Measurements from ENCODE around the gene CHST15. TPM values are rescaled to one million over a fixed set of nuclear protein-coding genes. Genes with fewer than 3 reads are reported as not detected.

The CHST15 gene
- total RNA-seq, 2 experiments from 2014 or later, result 14.7 to 26.4 TPM

- Histone ChIP-seq H3K9me3 (ENCODE audit: low read length) (no peaks in the 10 kb centered on the region), H3K4me2 (ENCODE audit: low read length) (no peak overlapping the region), H3K9me2 (ENCODE audit: insufficient read depth, low read length) (no peaks in the 10 kb centered on the region), H3K36me3 (ENCODE audit: insufficient read depth, low read length) (no peaks in the 10 kb centered on the region; the same call in 1 of the 2 replicates), H3K27ac (ENCODE audit: low read depth, low read length, poor library complexity, severe bottlenecking) (no peak overlapping the region), H2AFZ (ENCODE audit: low read length) (no peak overlapping the region), H3K4me1 (ENCODE audit: insufficient read depth, low read length, poor library complexity, severe bottlenecking) (peaks cover 27% of the 10 kb centered on the region), H3K79me2 (ENCODE audit: insufficient read depth, low read depth, low read length) (no peaks in the 10 kb centered on the region), H4K20me1 (ENCODE audit: insufficient read depth, low read length) (no peaks in the 10 kb centered on the region), H3K4me3 (ENCODE audit: low read depth, low read length, poor library complexity, severe bottlenecking) (no peak overlapping the region)
- BruUV-seq (replicated peaks), result no TSS peak
- ChIA-PET CTCF (ENCODE audit: unreplicated experiment) (no interaction called here), POLR2A (no interaction called here)
- no peak for DNase-seq (ENCODE audit: low spot score)
- intact Hi-C loops (cut with micrococcal nuclease; ENCODE audit: unreplicated experiment), result no loop called here
- TF ChIP-seq EZH2phosphoT487 (IDR thresholded peaks at IDR 0.05; ENCODE audit: borderline replicate concordance, low read depth, low read length) (no peak), CTCF (conservative IDR thresholded peaks at IDR 0.05; ENCODE audit: low read length) (no peak)
These were observed 36.1 kb upstream of the CHST15 start for GRCh38 chr10:124129471-124129870.

GRCh38 chr10:124128811-124129145, 35.4 kb upstream of the CHST15 start:
- Histone ChIP-seq H4K20me1 (ENCODE audit: insufficient read depth, low read length) (no peaks in the 10 kb centered on the region), H2AFZ (ENCODE audit: low read length) (no peak overlapping the region), H3K4me2 (ENCODE audit: low read length) (no peak overlapping the region), H3K79me2 (ENCODE audit: insufficient read depth, low read depth, low read length) (no peaks in the 10 kb centered on the region), H3K4me1 (ENCODE audit: insufficient read depth, low read length, poor library complexity, severe bottlenecking) (peaks cover 34% of the 10 kb centered on the region), H3K36me3 (ENCODE audit: insufficient read depth, low read length) (no peaks in the 10 kb centered on the region), H3K9me2 (ENCODE audit: insufficient read depth, low read length) (no peaks in the 10 kb centered on the region), H3K9me3 (ENCODE audit: low read length) (no peaks in the 10 kb centered on the region), H3K27ac (ENCODE audit: low read depth, low read length, poor library complexity, severe bottlenecking) (no peak overlapping the region), H3K4me3 (ENCODE audit: low read depth, low read length, poor library complexity, severe bottlenecking) (no peak overlapping the region)
- no TSS peak for BruUV-seq (replicated peaks)
- CTCF ChIA-PET (ENCODE audit: unreplicated experiment), result no interaction called here
- TF ChIP-seq CTCF (conservative IDR thresholded peaks at IDR 0.05; ENCODE audit: low read length), result no peak
- TF ChIP-seq EZH2phosphoT487 (IDR thresholded peaks at IDR 0.05; ENCODE audit: borderline replicate concordance, low read depth, low read length), result no peak
- POLR2A ChIA-PET, result interaction anchor here (1.2 kb wide), 1 partner anchor 22 kb away, joined by 3 read pairs; no protein-coding TSS in a partner anchor
- intact Hi-C loops (cut with micrococcal nuclease; ENCODE audit: unreplicated experiment), result no loop called here
- no peak for DNase-seq (ENCODE audit: low spot score)

- no peaks in the 10 kb centered on the region for H3K79me2 ChIP-seq (ENCODE audit: insufficient read depth, low read depth, low read length)
- H3K4me1 ChIP-seq (ENCODE audit: insufficient read depth, low read length, poor library complexity, severe bottlenecking), result peaks cover 40% of the 10 kb centered on the region
- no peak overlapping the region for H3K4me3 ChIP-seq (ENCODE audit: low read depth, low read length, poor library complexity, severe bottlenecking)
- no peaks in the 10 kb centered on the region for H3K36me3 ChIP-seq (ENCODE audit: insufficient read depth, low read length)
- no peaks in the 10 kb centered on the region for H3K9me3 ChIP-seq (ENCODE audit: low read length)
- DNase-seq (ENCODE audit: low spot score), result no peak
- ChIA-PET CTCF (ENCODE audit: unreplicated experiment) (no interaction called here), POLR2A (interaction anchor here (1.2 kb wide), 1 partner anchor 21 kb away, joined by 3 read pairs; no protein-coding TSS in a partner anchor)
- H3K9me2 ChIP-seq (ENCODE audit: insufficient read depth, low read length), result no peaks in the 10 kb centered on the region
- intact Hi-C loops (cut with micrococcal nuclease; ENCODE audit: unreplicated experiment), result no loop called here
- no peak overlapping the region for H3K27ac ChIP-seq (ENCODE audit: low read depth, low read length, poor library complexity, severe bottlenecking)
- TF ChIP-seq CTCF (conservative IDR thresholded peaks at IDR 0.05; ENCODE audit: low read length) (no peak), EZH2phosphoT487 (IDR thresholded peaks at IDR 0.05; ENCODE audit: borderline replicate concordance, low read depth, low read length) (no peak)
- no peaks in the 10 kb centered on the region for H4K20me1 ChIP-seq (ENCODE audit: insufficient read depth, low read length)
- H3K4me2 ChIP-seq (ENCODE audit: low read length), result no peak overlapping the region
- BruUV-seq (replicated peaks), result no TSS peak
- H2AFZ ChIP-seq (ENCODE audit: low read length), result no peak overlapping the region
These were observed 34.8 kb upstream of the CHST15 start for GRCh38 chr10:124127965-124128810.
